ENCODE results near the gene WNT3. TPM values are rescaled to one million over a fixed set of nuclear protein-coding genes. Genes with fewer than 3 reads are reported as not detected.
"Not testable (repeated sequence)": the region's sequence is repeated elsewhere in the genome, so short reads cannot be mapped to it uniquely, and the experiment has no call there.

WNT3 gene
- total RNA-seq, 4 donors from 2014 or later, result 0.21 to 0.90 (median 0.73) TPM

DNA sequence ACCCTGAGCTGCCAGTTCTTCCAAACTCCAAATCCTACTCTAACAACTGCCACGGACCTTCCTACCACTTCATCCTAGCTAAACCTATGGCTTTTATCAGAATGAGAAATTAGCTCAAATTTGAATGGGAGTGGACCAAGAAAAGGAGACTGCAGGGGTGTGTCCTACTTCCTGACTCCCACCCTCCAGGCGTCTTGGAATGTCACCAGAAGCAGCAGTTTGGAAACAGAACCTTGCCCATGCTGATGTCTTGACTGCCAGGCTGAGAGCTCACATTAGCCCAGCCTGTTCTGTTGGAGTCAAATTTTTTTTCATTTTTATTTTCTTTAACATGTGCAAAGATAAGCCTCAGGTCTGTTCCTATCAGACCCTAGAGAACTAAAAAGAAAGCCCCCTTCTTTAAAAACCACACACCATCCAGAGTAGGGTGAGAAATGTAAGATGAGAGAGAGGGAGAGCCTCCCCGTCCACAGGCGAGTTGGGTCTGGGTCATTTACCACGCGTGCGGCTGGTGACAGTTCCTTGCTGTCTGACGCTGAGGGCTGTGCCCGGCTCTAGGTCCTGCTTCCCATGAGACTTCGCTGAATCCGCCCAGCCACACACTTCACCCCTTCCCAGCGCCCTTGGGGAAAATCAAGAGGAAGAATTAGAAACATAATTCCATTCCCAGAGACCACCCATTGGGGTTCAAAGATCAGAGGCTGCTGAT, 54.3 kb downstream of the WNT3 start:
- Histone ChIP-seq H3K36me3 (peaks cover 0 to 9% (median 0%) of the 10 kb centered on the region in 3 donors), H3K4me1 (no peaks in the 10 kb centered on the region), H3K27me3 (peaks cover 0 to 11% of the 10 kb centered on the region in 2 donors), H3K4me3 (no peak overlapping the region), H3K9me3 (no peaks in the 10 kb centered on the region), H3K27ac (no peak overlapping the region)
- DNase-seq (ENCODE audit: low spot score in 2 of 2), result no peak
- WGBS, 2 donors, result 70 to 75% methylated on average over 12 of the region's 12 CpGs
- no peak for TF ChIP-seq POLR2A (IDR thresholded peaks at IDR 0.05)
- no peak for TF ChIP-seq CTCF (IDR thresholded peaks at IDR 0.05)
- no peak for TF ChIP-seq EP300 (IDR thresholded peaks at IDR 0.05)

DNA sequence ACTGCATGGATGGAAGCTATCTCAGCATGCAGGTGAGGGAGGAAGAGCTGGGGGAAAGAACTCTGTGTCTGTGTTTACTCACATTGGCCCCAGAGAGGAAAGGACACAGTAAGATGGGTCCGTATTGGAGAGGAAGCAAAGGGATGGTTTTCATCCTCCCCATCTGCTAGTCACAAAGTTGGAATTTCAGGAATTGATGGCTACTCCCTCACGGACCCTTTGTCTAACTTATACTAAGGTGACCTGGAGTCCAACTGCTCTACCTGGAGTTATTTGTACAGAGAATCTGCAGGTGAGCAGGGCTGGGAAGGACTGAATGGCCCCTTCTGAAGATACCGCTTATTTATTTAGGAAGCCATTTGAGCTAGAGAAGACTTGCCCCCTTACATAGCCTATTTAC, 55.1 kb downstream of the WNT3 start:
- Histone ChIP-seq H3K36me3 (peaks cover 0 to 17% (median 0%) of the 10 kb centered on the region in 3 donors), H3K9me3 (no peaks in the 10 kb centered on the region), H3K27ac (no peak overlapping the region), H3K4me1 (no peaks in the 10 kb centered on the region), H3K4me3 (no peak overlapping the region), H3K27me3 (peaks cover 0 to 4% of the 10 kb centered on the region in 2 donors)
- no peak for DNase-seq (ENCODE audit: low spot score in 2 of 2)
- TF ChIP-seq POLR2A (IDR thresholded peaks at IDR 0.05) (no peak), EP300 (IDR thresholded peaks at IDR 0.05) (no peak), CTCF (IDR thresholded peaks at IDR 0.05) (no peak)
- 73 to 79% methylated on average over 3 of the region's 3 CpGs for WGBS, 2 donors

DNA sequence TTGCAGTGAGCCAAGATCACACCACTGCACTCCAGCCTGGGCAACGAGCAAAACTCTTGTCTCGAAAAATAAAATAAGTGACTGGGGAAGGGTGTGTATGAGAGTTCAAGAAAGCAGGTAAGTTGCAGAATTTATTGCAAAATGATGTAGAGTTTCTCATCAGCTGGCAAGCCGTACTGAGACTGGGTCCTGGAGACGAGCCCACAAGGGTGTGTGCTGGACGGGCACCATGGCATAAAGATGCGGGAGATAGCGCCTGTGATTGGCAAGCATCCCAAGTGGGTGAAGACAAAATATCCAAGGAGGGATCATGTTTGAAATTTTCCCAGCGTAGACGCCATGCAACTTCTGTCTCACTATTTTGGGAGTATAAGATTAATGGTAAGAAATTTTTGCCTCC, 59.4 kb downstream of the WNT3 start:
- no peaks in the 10 kb centered on the region for H3K4me1 ChIP-seq
- no peak for DNase-seq (ENCODE audit: low spot score in 2 of 2)
- WGBS, 2 donors, result 89 to 91% methylated on average over 9 of the region's 9 CpGs
- H3K27ac ChIP-seq, result no peak overlapping the region
- H3K27me3 ChIP-seq, result no peaks in the 10 kb centered on the region
- H3K4me3 ChIP-seq, result no peak overlapping the region
- H3K36me3 ChIP-seq, result peaks cover 0 to 49% (median 6%) of the 10 kb centered on the region in 3 donors
- H3K9me3 ChIP-seq, result no peaks in the 10 kb centered on the region
- TF ChIP-seq CTCF (IDR thresholded peaks at IDR 0.05), result no peak
- no peak for TF ChIP-seq EP300 (IDR thresholded peaks at IDR 0.05)
- no peak for TF ChIP-seq POLR2A (IDR thresholded peaks at IDR 0.05)

DNA sequence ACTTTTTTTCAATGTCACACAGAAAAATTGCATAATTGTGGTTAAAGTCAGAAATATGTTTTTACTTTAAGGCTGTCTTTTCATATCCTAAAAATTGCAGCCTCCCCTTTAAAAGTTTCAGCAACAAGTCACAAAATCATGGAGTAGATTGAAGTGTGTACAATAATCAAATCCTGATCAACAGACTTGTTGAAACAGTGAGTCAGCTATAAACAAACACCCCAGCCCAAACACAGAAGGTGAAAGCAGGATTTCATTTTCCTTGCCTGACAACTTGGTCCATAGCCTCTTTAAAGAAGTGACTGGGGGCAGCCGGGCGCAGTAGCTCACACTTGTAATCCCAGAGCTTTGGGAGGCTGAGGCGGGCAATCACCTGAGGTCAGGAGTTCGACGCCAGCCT, 59.9 kb downstream of the WNT3 start:
- no peak for DNase-seq (ENCODE audit: low spot score in 2 of 2)
- WGBS, 2 donors, result 94 to 96% methylated on average over 5 of the region's 5 CpGs
- no peak overlapping the region for H3K27ac ChIP-seq
- no peaks in the 10 kb centered on the region for H3K27me3 ChIP-seq
- peaks cover 0 to 53% (median 6%) of the 10 kb centered on the region in 3 donors for H3K36me3 ChIP-seq
- H3K4me1 ChIP-seq, result no peaks in the 10 kb centered on the region
- H3K9me3 ChIP-seq, result no peaks in the 10 kb centered on the region
- TF ChIP-seq CTCF (IDR thresholded peaks at IDR 0.05) (no peak), EP300 (IDR thresholded peaks at IDR 0.05) (no peak), POLR2A (IDR thresholded peaks at IDR 0.05) (no peak)
- no peak overlapping the region for H3K4me3 ChIP-seq

GRCh38 chr17:46757588-46757987, 60.9 kb downstream of the WNT3 start:
- not testable (repeated sequence) for DNase-seq (ENCODE audit: low spot score in 2 of 2); H3K4me1 ChIP-seq; H3K27me3 ChIP-seq; H3K27ac ChIP-seq; H3K4me3 ChIP-seq; H3K9me3 ChIP-seq
- 72 to 78% methylated on average over 4 of the region's 4 CpGs for WGBS, 2 donors
- H3K36me3 ChIP-seq, result peaks cover 0 to 63% (median 10%) of the 10 kb centered on the region in 3 donors
